Gastroesophageal sphincter (tissue), 4 donors: Measurements from ENCODE around the gene DAGLB. TPM values are rescaled to one million over a fixed set of nuclear protein-coding genes. Genes with fewer than 3 reads are reported as not detected.

ENCODE experiments used
- ATAC-seq: fragments of 150-250 bp; one replicate; pipeline ENCODE4 v1.9.1; 2016; ENCODE audit warnings: mild to moderate bottlenecking, moderate library complexity
- H3K27ac ChIP-seq, 4 donors: fragments of 200-600 bp; sonication (generic) in 3 of 4; 1 replicate in 3 of 4; 2 replicates in 1 of 4; pipeline ENCODE4 v1.5.1; 2016 to 2019
- H3K27me3 ChIP-seq: fragments of 200-600 bp; sonication (generic); one replicate; pipeline ENCODE4 v1.5.1; 2019
- H3K36me3 ChIP-seq, 2 donors: fragments of 200-600 bp; sonication (generic); one replicate each; pipeline ENCODE4 v1.5.1; 2019; ENCODE audit warnings: control low read depth in 1 of 2
- H3K4me1 ChIP-seq, 3 donors: fragments of 200-600 bp; sonication (generic); 1 replicate in 2 of 3; 2 replicates in 1 of 3; pipeline ENCODE4 v1.5.1; 2016 to 2019; ENCODE audit warnings: control low read depth in 2 of 3
- H3K4me3 ChIP-seq, 2 donors: fragments of 200-600 bp; sonication (generic); one replicate each; pipeline ENCODE4 v1.5.1; 2019; ENCODE audit warnings: mild to moderate bottlenecking in 1 of 2, moderate library complexity in 1 of 2
- H3K9me3 ChIP-seq, 3 donors: fragments of 200-600 bp; sonication (generic); one replicate each; pipeline ENCODE4 v1.5.1; 2017 to 2019; ENCODE audit warnings: control low read depth in 2 of 3
- CTCF ChIP-seq, 4 experiments: fragments of 200-600 bp in 2 of 4; fragments of 450-650 bp in 2 of 4; sonication (generic) in 1 of 4; IDR thresholded peaks; one replicate each; pipeline ENCODE4 v1.5.1; 2017 to 2019; ENCODE audit warnings: antibody characterized with exemption in 4 of 4, mild to moderate bottlenecking in 2 of 4, moderate library complexity in 2 of 4
- EP300 ChIP-seq: sonication (generic); formaldehyde crosslinking; IDR thresholded peaks from one replicate; pipeline ENCODE4 v1.6.1; 2017; ENCODE audit warnings: antibody characterized with exemption, mild to moderate bottlenecking
- POLR2A ChIP-seq, 2 donors: fragments of 450-650 bp; IDR thresholded peaks; one replicate each; pipeline ENCODE4 v1.6.1; 2017; ENCODE audit warnings: antibody characterized with exemption in 2 of 2, mild to moderate bottlenecking in 2 of 2, moderate library complexity in 1 of 2
- POLR2AphosphoS5 ChIP-seq: sonication (generic); formaldehyde crosslinking; IDR thresholded peaks from one replicate; pipeline ENCODE4 v1.6.1; 2017; ENCODE audit warnings: antibody characterized with exemption
- WGBS, 2 donors: methylation state at CpG; one replicate each; pipeline ENCODE4 v1.1.5; 2018; ENCODE audit warnings: low coverage in 1 of 2; 5-methylcytosine and 5-hydroxymethylcytosine counted together
- total RNA-seq, 4 donors: library from RNA; depleted of rRNA; stranded (reverse); fragments of >200 nt; gene quantifications; one replicate each; pipeline ENCODE4 v1.1.0, GENCODE V29; 2016

DAGLB gene
- total RNA-seq, 4 donors from 2014 or later = 6.7 to 10.8 (median 8.6) TPM

- no peak overlapping the region for H3K4me3 ChIP-seq
- TF ChIP-seq POLR2AphosphoS5 (no peak), CTCF (IDR thresholded peaks at IDR 0.05) (peak in 1 of 4 experiments; percentile 9), EP300 (no peak), POLR2A (IDR thresholded peaks at IDR 0.05) (no peak)
- H3K27ac ChIP-seq = peak overlapping the region in 3 of 4 donors; percentile 23 to 54 (median 27)
- ATAC-seq = peak; percentile 62
- no peaks in the 10 kb centered on the region for H3K27me3 ChIP-seq
- H3K4me1 ChIP-seq = peaks cover 0 to 6% (median 0%) of the 10 kb centered on the region in 3 donors
- WGBS, 2 donors = 74 to 82% methylated on average over 2 to 12 of the region's 18 CpGs
- no peaks in the 10 kb centered on the region for H3K9me3 ChIP-seq
- H3K36me3 ChIP-seq = peaks cover 0 to 94% of the 10 kb centered on the region in 2 donors
Measured at GRCh38 chr7:6423942-6424701, 23.6 kb downstream of the DAGLB start.

GRCh38 chr7:6422926-6423632, 24.7 kb downstream of the DAGLB start:
- no peak overlapping the region for H3K4me3 ChIP-seq
- 92% methylated on average over 8 to 16 of the region's 18 CpGs for WGBS, 2 donors
- H3K9me3 ChIP-seq = no peaks in the 10 kb centered on the region
- no peak for ATAC-seq
- H3K36me3 ChIP-seq = peaks cover 0 to 90% of the 10 kb centered on the region in 2 donors
- H3K27me3 ChIP-seq = no peaks in the 10 kb centered on the region
- no peak for TF ChIP-seq POLR2A (IDR thresholded peaks at IDR 0.05)
- TF ChIP-seq EP300 = no peak
- TF ChIP-seq CTCF (IDR thresholded peaks at IDR 0.05) = no peak
- no peak for TF ChIP-seq POLR2AphosphoS5
- H3K27ac ChIP-seq = no peak overlapping the region
- peaks cover 0 to 6% (median 0%) of the 10 kb centered on the region in 3 donors for H3K4me1 ChIP-seq

GRCh38 chr7:6422095-6422494, 25.7 kb downstream of the DAGLB start:
- Histone ChIP-seq H3K4me1 (peaks cover 0 to 6% (median 0%) of the 10 kb centered on the region in 3 donors), H3K27ac (no peak overlapping the region), H3K9me3 (no peaks in the 10 kb centered on the region), H3K4me3 (no peak overlapping the region), H3K27me3 (no peaks in the 10 kb centered on the region), H3K36me3 (peaks cover 0 to 90% of the 10 kb centered on the region in 2 donors)
- TF ChIP-seq POLR2A (IDR thresholded peaks at IDR 0.05) (no peak), POLR2AphosphoS5 (no peak), EP300 (no peak), CTCF (IDR thresholded peaks at IDR 0.05) (no peak)
- WGBS, 2 donors = 80 to 95% methylated on average over 1 to 4 of the region's 16 CpGs
- ATAC-seq = no peak

- TF ChIP-seq POLR2AphosphoS5 (no peak), CTCF (IDR thresholded peaks at IDR 0.05) (no peak), EP300 (no peak), POLR2A (IDR thresholded peaks at IDR 0.05) (no peak)
- H3K27ac ChIP-seq = no peak overlapping the region
- no peaks in the 10 kb centered on the region for H3K27me3 ChIP-seq
- H3K4me1 ChIP-seq = peaks cover 0 to 6% (median 0%) of the 10 kb centered on the region in 3 donors
- WGBS, 2 donors = 90 to 100% methylated on average over 1 to 4 of the region's 10 CpGs
- no peaks in the 10 kb centered on the region for H3K9me3 ChIP-seq
- H3K4me3 ChIP-seq = no peak overlapping the region
- H3K36me3 ChIP-seq = peaks cover 0 to 90% of the 10 kb centered on the region in 2 donors
- ATAC-seq = no peak
Measured at GRCh38 chr7:6420680-6421079, 27.1 kb downstream of the DAGLB start.
